HepG2 (cell line): Measurements from ENCODE around the gene SLC38A4. TPM values are rescaled to one million over a fixed set of nuclear protein-coding genes. Genes with fewer than 3 reads are reported as not detected.

ENCODE experiments used
- ARID5B ChIP-seq: IDR thresholded peaks from 2 replicates; pipeline ENCODE4 v1.4.0; 2020; ENCODE audit warnings: mild to moderate bottlenecking, missing genetic modification reagents
- DPF2 ChIP-seq: sonication (generic); formaldehyde crosslinking; IDR thresholded peaks from 2 replicates; pipeline ENCODE4 v1.4.0; 2020; ENCODE audit warnings: mild to moderate bottlenecking, low read depth, missing genetic modification reagents, borderline replicate concordance
- GLI4 ChIP-seq: sonication (generic); formaldehyde crosslinking; IDR thresholded peaks from 2 replicates; pipeline ENCODE4 v1.5.1; 2020; ENCODE audit warnings: missing genetic modification reagents, mild to moderate bottlenecking, moderate library complexity, borderline replicate concordance
- MXI1 ChIP-seq: IDR thresholded peaks from 3 replicates; pipeline ENCODE4 v1.6.1; 2012; ENCODE audit warnings: low read depth, low read length, inconsistent platforms, borderline replicate concordance
- MYC ChIP-seq: sonication (generic); formaldehyde crosslinking; IDR thresholded peaks from 2 replicates; pipeline ENCODE4 v1.9.0; 2021; ENCODE audit warnings: missing genetic modification reagents, borderline replicate concordance
- NFYC ChIP-seq: IDR thresholded peaks from 2 replicates; pipeline ENCODE4 v1.6.1; 2016; ENCODE audit warnings: missing genetic modification reagents, missing compliant biosample characterization
- RCOR2 ChIP-seq: IDR thresholded peaks from 2 replicates; pipeline ENCODE4 v1.6.1; 2016; ENCODE audit warnings: missing biosample characterization, missing genetic modification reagents
- REL ChIP-seq: sonication (generic); formaldehyde crosslinking; conservative IDR thresholded peaks from 2 replicates; pipeline ENCODE4 v1.8.0; 2022; ENCODE audit warnings: mild to moderate bottlenecking, missing genetic modification reagents, moderate library complexity
- ZNF17 ChIP-seq: sonication (generic); formaldehyde crosslinking; IDR thresholded peaks from 2 replicates; pipeline ENCODE4 v1.5.0; 2020; ENCODE audit warnings: mild to moderate bottlenecking, missing genetic modification reagents
- ZNF343 ChIP-seq: sonication (generic); formaldehyde crosslinking; IDR thresholded peaks from 2 replicates; pipeline ENCODE4 v1.4.0; 2020; ENCODE audit warnings: mild to moderate bottlenecking, missing genetic modification reagents
- ZNF431 ChIP-seq: sonication (generic); formaldehyde crosslinking; IDR thresholded peaks from 2 replicates; pipeline ENCODE4 v1.9.0; 2022; ENCODE audit warnings: missing genetic modification reagents, low read depth, mild to moderate bottlenecking, borderline replicate concordance
- ZNF547 ChIP-seq: sonication (generic); formaldehyde crosslinking; IDR thresholded peaks from 2 replicates; pipeline ENCODE4 v1.5.1; 2020; ENCODE audit warnings: mild to moderate bottlenecking, missing genetic modification reagents
- polyA plus RNA-seq, 8 experiments: library from polyadenylated mRNA; depleted of rRNA in 3 of 8; stranded (reverse) in 7 of 8; unstranded in 1 of 8; fragments of >200 nt; fragmentation: Illumina TruSeq in 4 of 8; extraction: Trizol in 4 of 8; gene quantifications; 2 replicates each; pipeline versions ENCODE4 v1.2.1 to v1.2.3, GENCODE V29; 2011 to 2016; ENCODE audit warnings: low read depth in 4 of 8, missing spikeins in 1 of 8, mixed read lengths in 1 of 8; ENCODE audit not compliant: insufficient read depth in 1 of 8
- total RNA-seq, 5 experiments: library from RNA; depleted of rRNA; stranded (reverse); fragments of >200 nt; fragmentation: Illumina TruSeq; extraction: Trizol; gene quantifications; 2 replicates each; pipeline ENCODE4 v1.2.3, GENCODE V29; 2016; ENCODE audit warnings: low read depth in 1 of 5
- TF ChIP-seq, protein P1 (sequence below): sonication (generic); formaldehyde crosslinking; IDR thresholded peaks from 2 replicates; pipeline ENCODE4 v1.4.0; 2020; ENCODE audit warnings: mild to moderate bottlenecking, missing genetic modification reagents
- TF ChIP-seq, protein P2 (sequence below): sonication (generic); formaldehyde crosslinking; IDR thresholded peaks from 2 replicates; pipeline ENCODE4 v1.5.0; 2020; ENCODE audit warnings: mild to moderate bottlenecking, missing genetic modification reagents, borderline replicate concordance
- TF ChIP-seq, protein P3 (sequence below): sonication (generic); formaldehyde crosslinking; IDR thresholded peaks from 2 replicates; pipeline ENCODE4 v1.5.0; 2020; ENCODE audit warnings: mild to moderate bottlenecking, missing genetic modification reagents

The SLC38A4 gene
- total and polyA plus RNA-seq, 2 of the 13 experiments (the other 11 are each of a cell fraction or from before 2014, with no cell fraction given), result 3.5 to 5.2 TPM

GRCh38 chr12:46798056-46798455 is 27.7 kb downstream of the SLC38A4 start (continued):
- TF ChIP-seq, protein P1, sequence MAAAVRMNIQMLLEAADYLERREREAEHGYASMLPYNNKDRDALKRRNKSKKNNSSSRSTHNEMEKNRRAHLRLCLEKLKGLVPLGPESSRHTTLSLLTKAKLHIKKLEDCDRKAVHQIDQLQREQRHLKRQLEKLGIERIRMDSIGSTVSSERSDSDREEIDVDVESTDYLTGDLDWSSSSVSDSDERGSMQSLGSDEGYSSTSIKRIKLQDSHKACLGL (CRISPR knock-in tag), result no peak
- no peak for TF ChIP-seq REL (CRISPR knock-in tag)
- 0 out of 2 replicates have a peak, but pooled peaks have one; percentile 31 for TF ChIP-seq DPF2 (CRISPR knock-in tag)
- no peak for TF ChIP-seq ZNF547 (CRISPR knock-in tag)
- no peak for TF ChIP-seq NFYC
- no peak for TF ChIP-seq MXI1
- TF ChIP-seq ZNF343 (CRISPR knock-in tag), result no peak
- TF ChIP-seq, protein P2, sequence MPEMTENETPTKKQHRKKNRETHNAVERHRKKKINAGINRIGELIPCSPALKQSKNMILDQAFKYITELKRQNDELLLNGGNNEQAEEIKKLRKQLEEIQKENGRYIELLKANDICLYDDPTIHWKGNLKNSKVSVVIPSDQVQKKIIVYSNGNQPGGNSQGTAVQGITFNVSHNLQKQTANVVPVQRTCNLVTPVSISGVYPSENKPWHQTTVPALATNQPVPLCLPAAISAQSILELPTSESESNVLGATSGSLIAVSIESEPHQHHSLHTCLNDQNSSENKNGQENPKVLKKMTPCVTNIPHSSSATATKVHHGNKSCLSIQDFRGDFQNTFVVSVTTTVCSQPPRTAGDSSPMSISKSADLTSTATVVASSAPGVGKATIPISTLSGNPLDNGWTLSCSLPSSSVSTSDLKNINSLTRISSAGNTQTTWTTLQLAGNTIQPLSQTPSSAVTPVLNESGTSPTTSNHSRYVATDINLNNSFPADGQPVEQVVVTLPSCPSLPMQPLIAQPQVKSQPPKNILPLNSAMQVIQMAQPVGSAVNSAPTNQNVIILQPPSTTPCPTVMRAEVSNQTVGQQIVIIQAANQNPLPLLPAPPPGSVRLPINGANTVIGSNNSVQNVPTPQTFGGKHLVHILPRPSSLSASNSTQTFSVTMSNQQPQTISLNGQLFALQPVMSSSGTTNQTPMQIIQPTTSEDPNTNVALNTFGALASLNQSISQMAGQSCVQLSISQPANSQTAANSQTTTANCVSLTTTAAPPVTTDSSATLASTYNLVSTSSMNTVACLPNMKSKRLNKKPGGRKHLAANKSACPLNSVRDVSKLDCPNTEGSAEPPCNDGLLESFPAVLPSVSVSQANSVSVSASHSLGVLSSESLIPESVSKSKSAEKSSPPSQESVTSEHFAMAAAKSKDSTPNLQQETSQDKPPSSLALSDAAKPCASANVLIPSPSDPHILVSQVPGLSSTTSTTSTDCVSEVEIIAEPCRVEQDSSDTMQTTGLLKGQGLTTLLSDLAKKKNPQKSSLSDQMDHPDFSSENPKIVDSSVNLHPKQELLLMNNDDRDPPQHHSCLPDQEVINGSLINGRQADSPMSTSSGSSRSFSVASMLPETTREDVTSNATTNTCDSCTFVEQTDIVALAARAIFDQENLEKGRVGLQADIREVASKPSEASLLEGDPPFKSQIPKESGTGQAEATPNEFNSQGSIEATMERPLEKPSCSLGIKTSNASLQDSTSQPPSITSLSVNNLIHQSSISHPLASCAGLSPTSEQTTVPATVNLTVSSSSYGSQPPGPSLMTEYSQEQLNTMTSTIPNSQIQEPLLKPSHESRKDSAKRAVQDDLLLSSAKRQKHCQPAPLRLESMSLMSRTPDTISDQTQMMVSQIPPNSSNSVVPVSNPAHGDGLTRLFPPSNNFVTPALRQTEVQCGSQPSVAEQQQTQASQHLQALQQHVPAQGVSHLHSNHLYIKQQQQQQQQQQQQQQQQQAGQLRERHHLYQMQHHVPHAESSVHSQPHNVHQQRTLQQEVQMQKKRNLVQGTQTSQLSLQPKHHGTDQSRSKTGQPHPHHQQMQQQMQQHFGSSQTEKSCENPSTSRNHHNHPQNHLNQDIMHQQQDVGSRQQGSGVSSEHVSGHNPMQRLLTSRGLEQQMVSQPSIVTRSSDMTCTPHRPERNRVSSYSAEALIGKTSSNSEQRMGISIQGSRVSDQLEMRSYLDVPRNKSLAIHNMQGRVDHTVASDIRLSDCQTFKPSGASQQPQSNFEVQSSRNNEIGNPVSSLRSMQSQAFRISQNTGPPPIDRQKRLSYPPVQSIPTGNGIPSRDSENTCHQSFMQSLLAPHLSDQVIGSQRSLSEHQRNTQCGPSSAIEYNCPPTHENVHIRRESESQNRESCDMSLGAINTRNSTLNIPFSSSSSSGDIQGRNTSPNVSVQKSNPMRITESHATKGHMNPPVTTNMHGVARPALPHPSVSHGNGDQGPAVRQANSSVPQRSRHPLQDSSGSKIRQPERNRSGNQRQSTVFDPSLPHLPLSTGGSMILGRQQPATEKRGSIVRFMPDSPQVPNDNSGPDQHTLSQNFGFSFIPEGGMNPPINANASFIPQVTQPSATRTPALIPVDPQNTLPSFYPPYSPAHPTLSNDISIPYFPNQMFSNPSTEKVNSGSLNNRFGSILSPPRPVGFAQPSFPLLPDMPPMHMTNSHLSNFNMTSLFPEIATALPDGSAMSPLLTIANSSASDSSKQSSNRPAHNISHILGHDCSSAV (CRISPR knock-in tag), result no peak
- TF ChIP-seq, protein P3, sequence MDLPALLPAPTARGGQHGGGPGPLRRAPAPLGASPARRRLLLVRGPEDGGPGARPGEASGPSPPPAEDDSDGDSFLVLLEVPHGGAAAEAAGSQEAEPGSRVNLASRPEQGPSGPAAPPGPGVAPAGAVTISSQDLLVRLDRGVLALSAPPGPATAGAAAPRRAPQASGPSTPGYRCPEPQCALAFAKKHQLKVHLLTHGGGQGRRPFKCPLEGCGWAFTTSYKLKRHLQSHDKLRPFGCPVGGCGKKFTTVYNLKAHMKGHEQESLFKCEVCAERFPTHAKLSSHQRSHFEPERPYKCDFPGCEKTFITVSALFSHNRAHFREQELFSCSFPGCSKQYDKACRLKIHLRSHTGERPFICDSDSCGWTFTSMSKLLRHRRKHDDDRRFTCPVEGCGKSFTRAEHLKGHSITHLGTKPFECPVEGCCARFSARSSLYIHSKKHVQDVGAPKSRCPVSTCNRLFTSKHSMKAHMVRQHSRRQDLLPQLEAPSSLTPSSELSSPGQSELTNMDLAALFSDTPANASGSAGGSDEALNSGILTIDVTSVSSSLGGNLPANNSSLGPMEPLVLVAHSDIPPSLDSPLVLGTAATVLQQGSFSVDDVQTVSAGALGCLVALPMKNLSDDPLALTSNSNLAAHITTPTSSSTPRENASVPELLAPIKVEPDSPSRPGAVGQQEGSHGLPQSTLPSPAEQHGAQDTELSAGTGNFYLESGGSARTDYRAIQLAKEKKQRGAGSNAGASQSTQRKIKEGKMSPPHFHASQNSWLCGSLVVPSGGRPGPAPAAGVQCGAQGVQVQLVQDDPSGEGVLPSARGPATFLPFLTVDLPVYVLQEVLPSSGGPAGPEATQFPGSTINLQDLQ, result no peak
- TF ChIP-seq GLI4 (CRISPR knock-in tag), result no peak
- TF ChIP-seq ZNF431 (CRISPR knock-in tag), result no peak
- peak; percentile 65; the same call in 1 of the 2 replicates for TF ChIP-seq RCOR2 (CRISPR knock-in tag)
- TF ChIP-seq ARID5B (CRISPR knock-in tag), result peak; percentile 78
- no peak for TF ChIP-seq MYC (CRISPR knock-in tag)
- no peak for TF ChIP-seq ZNF17 (CRISPR knock-in tag)
